Omental fat pad (tissue), 4 donors: ENCODE results near the gene BDKRB2. TPM values are rescaled to one million over a fixed set of nuclear protein-coding genes. Genes with fewer than 3 reads are reported as not detected.

Source experiments
- ATAC-seq: fragments of 150-250 bp; one replicate; pipeline ENCODE4 v1.9.1; 2016; ENCODE audit warnings: mild to moderate bottlenecking, moderate library complexity; ENCODE audit not compliant: low FRiP score
- DNase-seq: peaks from one replicate; pipeline ENCODE4 v3.0.0-alpha.2; 2019; ENCODE audit warnings: low spot score
- CTCF ChIP-seq, 3 donors: fragments of 450-650 bp; IDR thresholded peaks; one replicate each; pipeline ENCODE4 v1.5.1; 2016 to 2017; ENCODE audit warnings: antibody characterized with exemption in 3 of 3, mild to moderate bottlenecking in 3 of 3, moderate library complexity in 2 of 3
- total RNA-seq, 4 donors: library from RNA; depleted of rRNA; stranded (reverse); fragments of >200 nt; gene quantifications; one replicate each; pipeline ENCODE4 v1.1.0, GENCODE V29; 2016

The BDKRB2 gene
- total RNA-seq, 4 donors from 2014 or later: 4.0 to 28.0 (median 12.1) TPM

GRCh38 chr14:96269359-96269710 lies 64.7 kb downstream of the BDKRB2 start:
- no peak for TF ChIP-seq CTCF (IDR thresholded peaks at IDR 0.05)
- ATAC-seq (peak; percentile 67), DNase-seq (no peak)

GRCh38 chr14:96270565-96271420 lies 66.2 kb downstream of the BDKRB2 start:
- DNase-seq: no peak
- no peak for ATAC-seq
- TF ChIP-seq CTCF (IDR thresholded peaks at IDR 0.05): no peak

- TF ChIP-seq CTCF (IDR thresholded peaks at IDR 0.05): no peak
- ATAC-seq (no peak), DNase-seq (no peak)
Observed at GRCh38 chr14:96271421-96271762, 66.8 kb downstream of the BDKRB2 start.

- no peak for DNase-seq
- no peak for TF ChIP-seq CTCF (IDR thresholded peaks at IDR 0.05)
- peak; percentile 57 for ATAC-seq
Observed at GRCh38 chr14:96272777-96273473, 68.3 kb downstream of the BDKRB2 start.

GRCh38 chr14:96273629-96274028 lies 69.0 kb downstream of the BDKRB2 start:
- TF ChIP-seq CTCF (IDR thresholded peaks at IDR 0.05): no peak
- DNase-seq: no peak
- no peak for ATAC-seq

- no peak for TF ChIP-seq CTCF (IDR thresholded peaks at IDR 0.05)
- no peak for ATAC-seq
- DNase-seq: no peak
Observed at GRCh38 chr14:96274122-96274521, 69.5 kb downstream of the BDKRB2 start.

GRCh38 chr14:96274543-96274942 lies 69.9 kb downstream of the BDKRB2 start:
- DNase-seq (no peak), ATAC-seq (no peak)
- TF ChIP-seq CTCF (IDR thresholded peaks at IDR 0.05): no peak
